ENCODE measurements around the gene TOP3B. TPM values are rescaled to one million over a fixed set of nuclear protein-coding genes. Genes with fewer than 3 reads are reported as not detected.

Gene TOP3B
- total and polyA plus RNA-seq, 4 donors = 7.4 to 37.2 (median 21.5) TPM

GRCh38 chr22:21938906-21939305, 43.7 kb downstream of the TOP3B start:
- H3K9me3 ChIP-seq (ENCODE audit: control insufficient read depth, low read length) = no peaks in the 10 kb centered on the region
- ATAC-seq (ENCODE audit: low FRiP score) (no peak), DNase-seq (no peak)
- H3K4me1 ChIP-seq (ENCODE audit: control insufficient read depth in 1 of 2, insufficient read depth in 2 of 2, low read length in 2 of 2) = no peaks in the 10 kb centered on the region
- intact Hi-C loops (cut with DNase I) = loop anchor here (1.0 to 10.0 kb wide), 7 partner anchors 72 to 272 kb away; partner anchors contain the start of genes MAPK1 (in 2 of the 2) and PPIL2 (in 1 of the 2)
- H3K36me3 ChIP-seq (ENCODE audit: control insufficient read depth in 1 of 2, insufficient read depth in 2 of 2, low read length in 1 of 2) = no peaks in the 10 kb centered on the region
- 74 to 75% methylated on average over 11 of the region's 11 CpGs for WGBS, 2 donors
- no peak overlapping the region for H3K4me3 ChIP-seq (ENCODE audit: low read length in 2 of 2)
- H3K27me3 ChIP-seq (ENCODE audit: control insufficient read depth in 1 of 2, insufficient read depth in 2 of 2, low read length in 1 of 2) = no peaks in the 10 kb centered on the region
- peak overlapping the region in 1 of 2 donors; percentile 22 for H3K27ac ChIP-seq (ENCODE audit: low read depth in 1 of 2, low read length in 2 of 2)

GRCh38 chr22:21938071-21938822, 44.3 kb downstream of the TOP3B start:
- 0 to 1% methylated on average over 42 of the region's 42 CpGs for WGBS, 2 donors
- H3K4me1 ChIP-seq (ENCODE audit: control insufficient read depth in 1 of 2, insufficient read depth in 2 of 2, low read length in 2 of 2) = no peaks in the 10 kb centered on the region
- H3K36me3 ChIP-seq (ENCODE audit: control insufficient read depth in 1 of 2, insufficient read depth in 2 of 2, low read length in 1 of 2) = no peaks in the 10 kb centered on the region
- intact Hi-C loops (cut with DNase I) = loop anchor here (1.0 to 10.0 kb wide), 7 partner anchors 71 to 271 kb away; partner anchors contain the start of genes MAPK1 (in 2 of the 2) and PPIL2 (in 1 of the 2)
- peak; percentile 97 to 99 for DNase-seq
- H3K9me3 ChIP-seq (ENCODE audit: control insufficient read depth, low read length) = no peaks in the 10 kb centered on the region
- ATAC-seq (ENCODE audit: low FRiP score) = peak; percentile 97
- peak overlapping the region in 1 of 2 donors; percentile 57 for H3K4me3 ChIP-seq (ENCODE audit: low read length in 2 of 2)
- no peaks in the 10 kb centered on the region for H3K27me3 ChIP-seq (ENCODE audit: control insufficient read depth in 1 of 2, insufficient read depth in 2 of 2, low read length in 1 of 2)
- H3K27ac ChIP-seq (ENCODE audit: low read depth in 1 of 2, low read length in 2 of 2) = peak overlapping the region in 1 of 2 donors; percentile 97

- no peaks in the 10 kb centered on the region for H3K4me1 ChIP-seq (ENCODE audit: control insufficient read depth in 1 of 2, insufficient read depth in 2 of 2, low read length in 2 of 2)
- H3K27me3 ChIP-seq (ENCODE audit: control insufficient read depth in 1 of 2, insufficient read depth in 2 of 2, low read length in 1 of 2) = no peaks in the 10 kb centered on the region
- H3K27ac ChIP-seq (ENCODE audit: low read depth in 1 of 2, low read length in 2 of 2) = peak overlapping the region in 1 of 2 donors; percentile 97
- peak in 1 of 2 donors; percentile 94 for DNase-seq
- WGBS, 2 donors = 2 to 3% methylated on average over 8 of the region's 8 CpGs
- intact Hi-C loops (cut with DNase I) = loop anchor here (1.0 to 10.0 kb wide), 7 partner anchors 71 to 270 kb away; partner anchors contain the start of genes MAPK1 (in 2 of the 2) and PPIL2 (in 1 of the 2)
- H3K4me3 ChIP-seq (ENCODE audit: low read length in 2 of 2) = no peak overlapping the region
- no peaks in the 10 kb centered on the region for H3K36me3 ChIP-seq (ENCODE audit: control insufficient read depth in 1 of 2, insufficient read depth in 2 of 2, low read length in 1 of 2)
- ATAC-seq (ENCODE audit: low FRiP score) = peak; percentile 71
- no peaks in the 10 kb centered on the region for H3K9me3 ChIP-seq (ENCODE audit: control insufficient read depth, low read length)
Measured at GRCh38 chr22:21937821-21938070, 44.8 kb downstream of the TOP3B start.

GRCh38 chr22:21937041-21937820, 45.4 kb downstream of the TOP3B start:
- no peaks in the 10 kb centered on the region for H3K27me3 ChIP-seq (ENCODE audit: control insufficient read depth in 1 of 2, insufficient read depth in 2 of 2, low read length in 1 of 2)
- DNase-seq (peak in 1 of 2 donors; percentile 75), ATAC-seq (ENCODE audit: low FRiP score) (peak; percentile 5)
- intact Hi-C loops (cut with DNase I) = loop anchor here (5.0 to 10.0 kb wide), 4 partner anchors 72 to 270 kb away; partner anchors contain the start of genes MAPK1 (in 1 of the 2) and PPIL2 (in 1 of the 2)
- H3K9me3 ChIP-seq (ENCODE audit: control insufficient read depth, low read length) = no peaks in the 10 kb centered on the region
- no peaks in the 10 kb centered on the region for H3K36me3 ChIP-seq (ENCODE audit: control insufficient read depth in 1 of 2, insufficient read depth in 2 of 2, low read length in 1 of 2)
- 27 to 29% methylated on average over 20 of the region's 20 CpGs for WGBS, 2 donors
- peak overlapping the region; percentile 57 to 91 for H3K27ac ChIP-seq (ENCODE audit: low read depth in 1 of 2, low read length in 2 of 2)
- no peaks in the 10 kb centered on the region for H3K4me1 ChIP-seq (ENCODE audit: control insufficient read depth in 1 of 2, insufficient read depth in 2 of 2, low read length in 2 of 2)
- no peak overlapping the region for H3K4me3 ChIP-seq (ENCODE audit: low read length in 2 of 2)

- H3K36me3 ChIP-seq (ENCODE audit: control insufficient read depth in 1 of 2, insufficient read depth in 2 of 2, low read length in 1 of 2) = no peaks in the 10 kb centered on the region
- H3K9me3 ChIP-seq (ENCODE audit: control insufficient read depth, low read length) = no peaks in the 10 kb centered on the region
- H3K27ac ChIP-seq (ENCODE audit: low read depth in 1 of 2, low read length in 2 of 2) = peak overlapping the region; percentile 57 to 70
- intact Hi-C loops (cut with DNase I) = loop anchor here (5.0 to 10.0 kb wide), 4 partner anchors 71 to 269 kb away; partner anchors contain the start of genes MAPK1 (in 1 of the 2) and PPIL2 (in 1 of the 2)
- 87 to 91% methylated on average over 15 of the region's 15 CpGs for WGBS, 2 donors
- H3K4me1 ChIP-seq (ENCODE audit: control insufficient read depth in 1 of 2, insufficient read depth in 2 of 2, low read length in 2 of 2) = no peaks in the 10 kb centered on the region
- DNase-seq (peak in 1 of 2 donors; percentile 81), ATAC-seq (ENCODE audit: low FRiP score) (no peak)
- no peaks in the 10 kb centered on the region for H3K27me3 ChIP-seq (ENCODE audit: control insufficient read depth in 1 of 2, insufficient read depth in 2 of 2, low read length in 1 of 2)
- H3K4me3 ChIP-seq (ENCODE audit: low read length in 2 of 2) = no peak overlapping the region
Measured at GRCh38 chr22:21936151-21936775, 46.3 kb downstream of the TOP3B start.

GRCh38 chr22:21933910-21934309, 48.7 kb downstream of the TOP3B start:
- intact Hi-C loops (cut with DNase I) = loop anchor here in 1 of 2 donors (10.0 kb wide), 1 partner anchor 69 kb away; the partner anchor contains the start of gene MAPK1
- Histone ChIP-seq H3K27me3 (ENCODE audit: control insufficient read depth in 1 of 2, insufficient read depth in 2 of 2, low read length in 1 of 2) (no peaks in the 10 kb centered on the region), H3K4me3 (ENCODE audit: low read length in 2 of 2) (no peak overlapping the region), H3K9me3 (ENCODE audit: control insufficient read depth, low read length) (no peaks in the 10 kb centered on the region), H3K36me3 (ENCODE audit: control insufficient read depth in 1 of 2, insufficient read depth in 2 of 2, low read length in 1 of 2) (peaks cover 0 to 5% of the 10 kb centered on the region in 2 donors), H3K27ac (ENCODE audit: low read depth in 1 of 2, low read length in 2 of 2) (no peak overlapping the region), H3K4me1 (ENCODE audit: control insufficient read depth in 1 of 2, insufficient read depth in 2 of 2, low read length in 2 of 2) (no peaks in the 10 kb centered on the region)
- WGBS, 2 donors = 96 to 97% methylated on average over 19 of the region's 19 CpGs
- DNase-seq = no peak
- no peak for ATAC-seq (ENCODE audit: low FRiP score)

GRCh38 chr22:21933413-21933812, 49.2 kb downstream of the TOP3B start:
- intact Hi-C loops (cut with DNase I) = loop anchor here in 1 of 2 donors (10.0 kb wide), 1 partner anchor 69 kb away; the partner anchor contains the start of gene MAPK1
- ATAC-seq (ENCODE audit: low FRiP score) (no peak), DNase-seq (no peak)
- Histone ChIP-seq H3K27ac (ENCODE audit: low read depth in 1 of 2, low read length in 2 of 2) (no peak overlapping the region), H3K27me3 (ENCODE audit: control insufficient read depth in 1 of 2, insufficient read depth in 2 of 2, low read length in 1 of 2) (no peaks in the 10 kb centered on the region), H3K4me1 (ENCODE audit: control insufficient read depth in 1 of 2, insufficient read depth in 2 of 2, low read length in 2 of 2) (no peaks in the 10 kb centered on the region), H3K36me3 (ENCODE audit: control insufficient read depth in 1 of 2, insufficient read depth in 2 of 2, low read length in 1 of 2) (peaks cover 0 to 5% of the 10 kb centered on the region in 2 donors), H3K9me3 (ENCODE audit: control insufficient read depth, low read length) (no peaks in the 10 kb centered on the region), H3K4me3 (ENCODE audit: low read length in 2 of 2) (no peak overlapping the region)
- WGBS, 2 donors = 94% methylated on average over 23 of the region's 23 CpGs

GRCh38 chr22:21932347-21932746, 50.2 kb downstream of the TOP3B start:
- Histone ChIP-seq H3K27ac (ENCODE audit: low read depth in 1 of 2, low read length in 2 of 2) (no peak overlapping the region), H3K4me3 (ENCODE audit: low read length in 2 of 2) (no peak overlapping the region), H3K4me1 (ENCODE audit: control insufficient read depth in 1 of 2, insufficient read depth in 2 of 2, low read length in 2 of 2) (no peaks in the 10 kb centered on the region), H3K36me3 (ENCODE audit: control insufficient read depth in 1 of 2, insufficient read depth in 2 of 2, low read length in 1 of 2) (peaks cover 0 to 5% of the 10 kb centered on the region in 2 donors), H3K27me3 (ENCODE audit: control insufficient read depth in 1 of 2, insufficient read depth in 2 of 2, low read length in 1 of 2) (no peaks in the 10 kb centered on the region), H3K9me3 (ENCODE audit: control insufficient read depth, low read length) (no peaks in the 10 kb centered on the region)
- 88 to 93% methylated on average over 3 of the region's 3 CpGs for WGBS, 2 donors
- no peak for ATAC-seq (ENCODE audit: low FRiP score)
- intact Hi-C loops (cut with DNase I) = loop anchor here in 1 of 2 donors (10.0 kb wide), 1 partner anchor 68 kb away; the partner anchor contains the start of gene MAPK1
- no peak for DNase-seq

Measured in aorta (tissue), 5 donors.